GM19238 (cell line): ENCODE data around the gene ELP6.

Experiments
- DNase-seq: peaks from one replicate; pipeline ENCODE4 v3.0.0; 2011; ENCODE audit warnings: low spot score; ENCODE audit not compliant: insufficient read length

ELP6 gene

GRCh38 chr3:47513125-47513929 lies at the start of gene ELP6:
TSS of gene ELP6 (minus strand) at chr3:47513712. CDS start at chr3:47513590, 122 bp downstream.
- DNase-seq = peak; percentile 92

GRCh38 chr3:47556351-47556750 lies 42.8 kb upstream of the ELP6 start:
- DNase-seq = no peak

- DNase-seq = no peak
These were observed 40.8 kb upstream of the ELP6 start for GRCh38 chr3:47554335-47554734.

- DNase-seq = no peak
These were observed 39.9 kb upstream of the ELP6 start for GRCh38 chr3:47553407-47553806.

- DNase-seq = no peak
These were observed 29.1 kb upstream of the ELP6 start for GRCh38 chr3:47542471-47543173.

- no peak for DNase-seq
These were observed 28.1 kb upstream of the ELP6 start for GRCh38 chr3:47541583-47542108.

GRCh38 chr3:47540281-47540680 lies 26.8 kb upstream of the ELP6 start:
- no peak for DNase-seq

- DNase-seq = no peak
These were observed 23.5 kb upstream of the ELP6 start for GRCh38 chr3:47536967-47537366.

- no peak for DNase-seq
These were observed 22.8 kb upstream of the ELP6 start for GRCh38 chr3:47536221-47536891.

GRCh38 chr3:47533996-47534454 lies 20.5 kb upstream of the ELP6 start:
- DNase-seq = no peak

GRCh38 chr3:47533481-47533880 lies 20.0 kb upstream of the ELP6 start:
- DNase-seq = no peak

- no peak for DNase-seq
These were observed 14.6 kb upstream of the ELP6 start for GRCh38 chr3:47527952-47528725.

GRCh38 chr3:47525617-47526016 lies 12.1 kb upstream of the ELP6 start:
- DNase-seq = no peak

GRCh38 chr3:47523310-47524073 lies 10.0 kb upstream of the ELP6 start:
- DNase-seq = no peak

- DNase-seq = peak; percentile 55
These were observed 8.8 kb upstream of the ELP6 start for GRCh38 chr3:47522082-47522987.

- no peak for DNase-seq
These were observed 7.2 kb upstream of the ELP6 start for GRCh38 chr3:47520756-47521155.

- DNase-seq = no peak
These were observed 4.4 kb upstream of the ELP6 start for GRCh38 chr3:47517937-47518336.

GRCh38 chr3:47515864-47516319 lies 2.4 kb upstream of the ELP6 start:
- no peak for DNase-seq

GRCh38 chr3:47515100-47515499 lies 1.6 kb upstream of the ELP6 start:
- DNase-seq = no peak
